NCI-H446 treated with DMSO at 0.1 percent for 48 hours (cell line): ENCODE measurements around the gene INTS14.

Source experiments
- DNase-seq: peaks from one replicate; lab custom pipeline; 2025; lab: John Stamatoyannopoulos, UW

Gene INTS14

GRCh38 chr15:65530318-65531111 is 80.4 kb downstream of the INTS14 start, which contains the start of gene HACD3:
Gene HACD3 (plus strand): TSS chr15:65530463. CDS start chr15:65530632, 169 bp downstream.
- peak; percentile 65 for DNase-seq

GRCh38 chr15:65529762-65530317 is 81.1 kb downstream of the INTS14 start:
- no peak for DNase-seq
